Sigmoid colon (tissue), 7 donors: ENCODE measurements around the gene ZMPSTE24. TPM values are rescaled to one million over a fixed set of nuclear protein-coding genes. Genes with fewer than 3 reads are reported as not detected.

Source experiments
- DNase-seq: peaks from one replicate; pipeline ENCODE4 v3.0.0-alpha.2; 2019
- H3K27ac ChIP-seq, 4 donors: fragments of 200-600 bp; sonication (generic); one replicate each; pipeline ENCODE4 v1.5.1; 2016 to 2019; ENCODE audit warnings: mild to moderate bottlenecking in 1 of 4
- H3K27me3 ChIP-seq, 3 donors: fragments of 200-600 bp; sonication (generic); one replicate each; pipeline ENCODE4 v1.5.1; 2019; ENCODE audit warnings: mild to moderate bottlenecking in 1 of 3
- H3K36me3 ChIP-seq, 4 donors: fragments of 200-600 bp; sonication (generic); one replicate each; pipeline ENCODE4 v1.5.1; 2016 to 2019
- H3K4me1 ChIP-seq, 4 donors: fragments of 200-600 bp; sonication (generic); one replicate each; pipeline ENCODE4 v1.5.1; 2017 to 2019
- H3K4me3 ChIP-seq, 4 donors: fragments of 200-600 bp; sonication (generic); one replicate each; pipeline ENCODE4 v1.5.1; 2017 to 2019; ENCODE audit warnings: mild to moderate bottlenecking in 2 of 4, moderate library complexity in 1 of 4
- H3K9me3 ChIP-seq, 4 donors: fragments of 200-600 bp in 3 of 4; sonication (generic) in 3 of 4; one replicate each; pipeline versions ENCODE4 v1.5.1 to v1.6.1; 2013 to 2019
- CTCF ChIP-seq, 4 experiments: fragments of 450-650 bp in 3 of 4; fragments of 200-600 bp in 1 of 4; IDR thresholded peaks; one replicate each; pipeline ENCODE4 v1.5.1; 2016 to 2019; ENCODE audit warnings: antibody characterized with exemption in 4 of 4, mild to moderate bottlenecking in 3 of 4, moderate library complexity in 2 of 4
- EP300 ChIP-seq, 4 donors: sonication (generic); formaldehyde crosslinking; IDR thresholded peaks; one replicate each; pipeline ENCODE4 v1.6.1; 2017; ENCODE audit warnings: antibody characterized with exemption in 4 of 4
- POLR2A ChIP-seq, 2 donors: fragments of 450-650 bp; IDR thresholded peaks; one replicate each; pipeline ENCODE4 v1.6.1; 2016; ENCODE audit warnings: antibody characterized with exemption in 2 of 2, mild to moderate bottlenecking in 2 of 2, moderate library complexity in 2 of 2
- POLR2AphosphoS5 ChIP-seq, 4 donors: sonication (generic); formaldehyde crosslinking; IDR thresholded peaks; one replicate each; pipeline ENCODE4 v1.6.1; 2017; ENCODE audit warnings: antibody characterized with exemption in 4 of 4
- WGBS, 2 donors: extraction: QIAGEN DNeasy Blood & Tissue Kit; methylation state at CpG; one replicate each; pipeline ENCODE4 v1.1.7; 2013; 5-methylcytosine and 5-hydroxymethylcytosine counted together
- intact Hi-C: fragments of 100-400 bp; cut with DNase I; formaldehyde crosslinking; loops from one replicate; pipeline ENCODE4 v1.15.1; 2023
- polyA plus RNA-seq, 3 donors: library from polyadenylated mRNA; stranded (reverse); fragments of 200-250 nt; gene quantifications; one replicate each; pipeline ENCODE4 v1.2.3, GENCODE V29; 2013
- total RNA-seq, 4 donors: library from RNA; depleted of rRNA; stranded (reverse); fragments of >200 nt; gene quantifications; one replicate each; pipeline ENCODE4 v1.1.0, GENCODE V29; 2016
- donor health status: healthy with polysubstance abuse.
- donor health status: Bipolar disorder and iron deficiency.
- donor health status: healthy.

Gene ZMPSTE24
- total and polyA plus RNA-seq, 7 donors: 10.8 to 40.7 (median 31.0) TPM

GRCh38 chr1:40299366-40300248, 41.6 kb downstream of the ZMPSTE24 start:
- peaks cover 0 to 13% (median 10%) of the 10 kb centered on the region in 3 donors for H3K27me3 ChIP-seq
- WGBS, 2 donors: 70 to 76% methylated on average over 8 of the region's 8 CpGs
- no peaks in the 10 kb centered on the region for H3K4me1 ChIP-seq
- H3K9me3 ChIP-seq: no peaks in the 10 kb centered on the region
- no peak for TF ChIP-seq EP300 (IDR thresholded peaks at IDR 0.05)
- no peak for TF ChIP-seq CTCF (IDR thresholded peaks at IDR 0.05)
- TF ChIP-seq POLR2AphosphoS5 (IDR thresholded peaks at IDR 0.05): no peak
- no peak for TF ChIP-seq POLR2A (IDR thresholded peaks at IDR 0.05)
- intact Hi-C loops: no loop called here
- no peak for DNase-seq
- H3K27ac ChIP-seq: no peak overlapping the region
- no peak overlapping the region for H3K4me3 ChIP-seq
- peaks cover 0 to 4% (median 0%) of the 10 kb centered on the region in 4 donors for H3K36me3 ChIP-seq

- peaks cover 0 to 15% (median 11%) of the 10 kb centered on the region in 3 donors for H3K27me3 ChIP-seq
- no peak for TF ChIP-seq POLR2AphosphoS5 (IDR thresholded peaks at IDR 0.05)
- H3K4me3 ChIP-seq: no peak overlapping the region
- no peaks in the 10 kb centered on the region for H3K36me3 ChIP-seq
- H3K27ac ChIP-seq: no peak overlapping the region
- no peaks in the 10 kb centered on the region for H3K4me1 ChIP-seq
- intact Hi-C loops: no loop called here
- DNase-seq: no peak
- 88 to 96% methylated on average over 1 of the region's 1 CpG for WGBS, 2 donors
- H3K9me3 ChIP-seq: no peaks in the 10 kb centered on the region
Measured at GRCh38 chr1:40300249-40300567, 42.2 kb downstream of the ZMPSTE24 start.

DNA sequence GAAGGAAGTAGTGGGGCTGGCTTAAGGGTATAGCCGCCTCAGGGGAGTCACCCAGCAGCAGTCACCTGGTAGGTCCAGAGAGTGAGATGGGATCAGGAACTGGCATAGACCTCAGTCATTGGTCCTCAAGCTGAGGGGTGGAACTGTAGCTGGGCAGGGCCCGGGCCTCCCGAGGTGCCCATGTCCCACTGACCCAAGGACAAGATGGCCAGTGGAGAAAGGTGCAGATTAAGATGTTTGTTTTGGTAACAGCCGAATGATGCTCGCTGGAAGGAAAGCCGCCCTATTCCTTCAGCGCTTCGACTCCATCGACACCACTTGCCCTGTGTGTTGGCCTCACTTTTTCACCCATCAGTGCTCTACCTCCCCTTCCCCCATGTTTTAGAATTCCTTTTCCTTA, 42.6 kb downstream of the ZMPSTE24 start:
- no peak overlapping the region for H3K4me3 ChIP-seq
- DNase-seq: no peak
- 94 to 95% methylated on average over 9 of the region's 9 CpGs for WGBS, 2 donors
- no peak overlapping the region for H3K27ac ChIP-seq
- H3K4me1 ChIP-seq: no peaks in the 10 kb centered on the region
- peaks cover 0 to 15% (median 11%) of the 10 kb centered on the region in 3 donors for H3K27me3 ChIP-seq
- TF ChIP-seq EP300 (IDR thresholded peaks at IDR 0.05): no peak
- no peak for TF ChIP-seq POLR2AphosphoS5 (IDR thresholded peaks at IDR 0.05)
- no peak for TF ChIP-seq CTCF (IDR thresholded peaks at IDR 0.05)
- TF ChIP-seq POLR2A (IDR thresholded peaks at IDR 0.05): no peak
- H3K36me3 ChIP-seq: no peaks in the 10 kb centered on the region
- no peaks in the 10 kb centered on the region for H3K9me3 ChIP-seq
- intact Hi-C loops: no loop called here

- WGBS, 2 donors: 95% methylated on average over 10 of the region's 10 CpGs
- no peak for TF ChIP-seq POLR2A (IDR thresholded peaks at IDR 0.05)
- no peak for TF ChIP-seq CTCF (IDR thresholded peaks at IDR 0.05)
- no peak for TF ChIP-seq POLR2AphosphoS5 (IDR thresholded peaks at IDR 0.05)
- no peak for TF ChIP-seq EP300 (IDR thresholded peaks at IDR 0.05)
- Histone ChIP-seq H3K27ac (no peak overlapping the region), H3K27me3 (peaks cover 0 to 15% (median 11%) of the 10 kb centered on the region in 3 donors), H3K4me1 (no peaks in the 10 kb centered on the region), H3K9me3 (no peaks in the 10 kb centered on the region), H3K4me3 (no peak overlapping the region), H3K36me3 (no peaks in the 10 kb centered on the region)
- DNase-seq: no peak
- intact Hi-C loops: no loop called here
Measured at GRCh38 chr1:40301066-40301465, 43.0 kb downstream of the ZMPSTE24 start.

DNA sequence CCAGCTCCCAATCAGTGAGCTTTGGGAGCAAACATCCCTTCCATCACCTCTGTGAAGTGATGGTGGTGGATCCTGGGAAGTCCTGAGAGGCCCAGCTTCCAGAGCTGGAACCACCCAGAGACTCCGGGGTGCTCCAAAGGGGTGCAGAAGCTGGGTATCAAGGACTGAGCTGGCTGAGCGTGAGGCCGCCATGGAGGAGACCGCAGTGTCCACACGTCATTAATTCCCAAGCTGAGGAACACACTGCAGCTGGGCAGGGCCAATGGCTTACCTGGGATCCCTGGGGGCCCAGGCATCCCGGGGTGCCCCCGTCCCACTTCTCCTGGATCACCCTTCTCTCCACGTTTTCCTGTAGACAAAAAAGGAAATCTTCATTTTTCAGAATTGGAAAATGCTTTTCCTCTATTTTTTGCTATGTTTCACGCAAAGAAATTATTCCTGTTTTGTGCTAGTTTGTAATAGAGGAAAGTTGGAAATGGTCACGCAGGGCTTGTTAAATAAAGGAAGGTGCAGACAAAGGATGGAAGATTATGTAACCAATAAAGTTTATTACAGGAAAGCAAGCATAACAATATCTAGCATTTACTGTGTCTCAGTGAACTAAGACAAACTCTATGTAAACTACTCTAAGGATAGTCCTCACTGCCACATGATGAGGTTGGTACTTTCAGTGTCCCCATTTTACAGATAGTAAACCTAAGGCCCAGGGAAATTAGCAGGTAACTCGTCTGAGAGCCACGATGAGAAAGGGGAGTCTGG, 43.7 kb downstream of the ZMPSTE24 start:
- no peaks in the 10 kb centered on the region for H3K36me3 ChIP-seq
- no peak overlapping the region for H3K27ac ChIP-seq
- intact Hi-C loops: no loop called here
- no peak for DNase-seq
- TF ChIP-seq POLR2A (IDR thresholded peaks at IDR 0.05) (no peak), EP300 (IDR thresholded peaks at IDR 0.05) (no peak), CTCF (IDR thresholded peaks at IDR 0.05) (no peak)
- no peaks in the 10 kb centered on the region for H3K9me3 ChIP-seq
- peaks cover 0 to 15% (median 11%) of the 10 kb centered on the region in 3 donors for H3K27me3 ChIP-seq
- no peak overlapping the region for H3K4me3 ChIP-seq
- no peaks in the 10 kb centered on the region for H3K4me1 ChIP-seq
- WGBS, 2 donors: 86 to 93% methylated on average over 12 of the region's 12 CpGs
